ENCODE measurements around the gene FNDC1. TPM values are rescaled to one million over a fixed set of nuclear protein-coding genes. Genes with fewer than 3 reads are reported as not detected.

Gene FNDC1
- total RNA-seq, 1 donor from 2014 or later = 13.8 TPM

DNA sequence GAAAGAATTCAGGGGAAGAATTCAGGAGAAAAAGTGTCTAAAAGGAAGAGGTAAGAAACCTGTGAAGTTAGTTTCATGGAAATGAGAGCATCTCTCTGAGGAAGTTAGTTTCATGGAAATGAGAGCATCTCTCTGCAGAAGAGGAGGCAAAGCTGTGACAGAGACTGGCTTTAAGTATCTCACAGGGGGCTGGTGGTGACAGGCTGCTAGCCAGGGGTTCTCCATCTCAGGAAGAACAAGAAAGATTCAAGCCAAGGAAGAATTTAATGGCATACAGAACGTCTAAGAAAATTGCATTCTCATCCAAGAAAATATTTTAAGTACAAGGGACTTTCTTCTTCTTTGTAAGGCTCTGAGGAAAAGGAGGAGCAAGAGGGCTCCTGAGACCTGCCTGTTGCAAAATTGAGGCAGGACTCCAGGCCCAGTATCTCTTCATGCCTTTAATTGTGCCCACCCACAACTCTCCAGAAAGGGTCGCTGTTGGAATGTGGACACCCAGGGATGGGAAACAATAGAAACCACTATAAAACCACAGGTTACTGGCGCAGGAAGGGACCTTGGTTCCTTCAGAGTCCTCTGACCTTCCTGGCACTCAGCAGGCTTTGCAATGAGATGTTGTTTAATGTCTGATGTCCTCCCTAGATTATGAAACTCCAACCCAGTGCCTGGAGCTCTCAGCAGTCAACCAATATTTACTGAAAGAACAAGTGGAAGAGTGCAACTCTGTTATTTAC lies 136.8 kb downstream of the FNDC1 start:
- TF ChIP-seq CTCF (IDR thresholded peaks at IDR 0.05) = no peak
- H3K9me3 Mint-ChIP-seq (ENCODE audit: low read depth) = no peaks in the 10 kb centered on the region
- DNase-seq (ENCODE audit: low spot score) = no peak
- H3K4me3 Mint-ChIP-seq (ENCODE audit: unreplicated experiment) = no peak overlapping the region
- H3K27me3 Mint-ChIP-seq (ENCODE audit: low read depth) = peaks cover 14% of the 10 kb centered on the region
- peaks cover 12% of the 10 kb centered on the region for H3K4me1 Mint-ChIP-seq (ENCODE audit: low read depth)
- no peaks in the 10 kb centered on the region for H3K36me3 Mint-ChIP-seq (ENCODE audit: low read depth)
- H3K27ac Mint-ChIP-seq (ENCODE audit: unreplicated experiment) = no peak overlapping the region

GRCh38 chr6:159307246-159307790 lies 138.1 kb downstream of the FNDC1 start:
- Mint-ChIP-seq H3K27ac (ENCODE audit: unreplicated experiment) (no peak overlapping the region), H3K36me3 (ENCODE audit: low read depth) (no peaks in the 10 kb centered on the region), H3K4me3 (ENCODE audit: unreplicated experiment) (no peak overlapping the region), H3K27me3 (ENCODE audit: low read depth) (peaks cover 14% of the 10 kb centered on the region), H3K9me3 (ENCODE audit: low read depth) (no peaks in the 10 kb centered on the region), H3K4me1 (ENCODE audit: low read depth) (peaks cover 23% of the 10 kb centered on the region)
- no peak for DNase-seq (ENCODE audit: low spot score)
- TF ChIP-seq CTCF (IDR thresholded peaks at IDR 0.05) = no peak

- TF ChIP-seq CTCF (IDR thresholded peaks at IDR 0.05) = no peak
- Mint-ChIP-seq H3K4me1 (ENCODE audit: low read depth) (peaks cover 32% of the 10 kb centered on the region), H3K4me3 (ENCODE audit: unreplicated experiment) (no peak overlapping the region), H3K36me3 (ENCODE audit: low read depth) (no peaks in the 10 kb centered on the region), H3K27me3 (ENCODE audit: low read depth) (peaks cover 14% of the 10 kb centered on the region), H3K27ac (ENCODE audit: unreplicated experiment) (peak overlapping the region; percentile 1), H3K9me3 (ENCODE audit: low read depth) (no peaks in the 10 kb centered on the region)
- DNase-seq (ENCODE audit: low spot score) = no peak
Measured at GRCh38 chr6:159308198-159308597, 139.0 kb downstream of the FNDC1 start.

DNA sequence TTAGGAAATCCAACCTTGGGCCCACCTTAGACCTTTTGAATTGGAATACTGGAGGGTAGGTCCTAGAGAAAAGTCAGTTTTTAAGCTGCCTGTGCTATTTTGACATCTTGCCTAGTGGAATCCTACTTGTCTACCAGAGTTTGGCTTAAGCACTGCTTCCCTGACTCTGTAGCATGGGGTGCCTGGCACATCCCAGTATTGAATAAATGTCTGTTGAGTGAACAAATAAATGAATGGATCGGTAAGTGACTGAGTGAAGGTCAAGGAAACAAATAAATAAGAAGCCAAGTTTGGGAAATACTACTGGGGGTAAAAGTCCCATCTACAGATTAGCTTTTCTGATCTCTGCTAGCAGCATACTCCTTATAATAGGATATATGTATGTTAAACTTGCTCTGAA lies 140.5 kb downstream of the FNDC1 start:
- Mint-ChIP-seq H3K27ac (ENCODE audit: unreplicated experiment) (no peak overlapping the region), H3K36me3 (ENCODE audit: low read depth) (no peaks in the 10 kb centered on the region), H3K4me3 (ENCODE audit: unreplicated experiment) (no peak overlapping the region), H3K9me3 (ENCODE audit: low read depth) (no peaks in the 10 kb centered on the region), H3K4me1 (ENCODE audit: low read depth) (peaks cover 32% of the 10 kb centered on the region), H3K27me3 (ENCODE audit: low read depth) (peaks cover 8% of the 10 kb centered on the region)
- no peak for DNase-seq (ENCODE audit: low spot score)
- TF ChIP-seq CTCF (IDR thresholded peaks at IDR 0.05) = no peak

DNA sequence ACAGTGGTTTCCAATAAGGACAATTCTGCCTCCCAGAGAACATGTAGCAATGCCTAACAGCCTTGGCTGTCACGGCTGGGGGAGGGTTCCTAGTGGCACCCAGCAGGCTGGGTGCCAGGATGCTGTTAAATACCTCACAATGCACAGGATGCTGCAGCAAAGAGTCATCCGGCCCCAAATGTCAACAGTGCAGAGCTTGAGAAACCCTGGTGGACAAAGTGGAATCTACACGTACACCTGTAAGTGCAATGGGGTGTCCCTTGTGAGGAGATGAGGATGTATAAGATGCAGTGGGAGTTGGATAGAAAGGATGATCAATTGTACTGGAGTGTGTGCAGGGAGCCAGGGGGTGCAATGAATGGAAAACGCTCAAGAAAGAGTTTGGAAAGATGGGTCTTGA lies 142.4 kb downstream of the FNDC1 start:
- H3K36me3 Mint-ChIP-seq (ENCODE audit: low read depth) = no peaks in the 10 kb centered on the region
- no peaks in the 10 kb centered on the region for H3K9me3 Mint-ChIP-seq (ENCODE audit: low read depth)
- TF ChIP-seq CTCF (IDR thresholded peaks at IDR 0.05) = peak; percentile 24
- peaks cover 32% of the 10 kb centered on the region for H3K4me1 Mint-ChIP-seq (ENCODE audit: low read depth)
- H3K27ac Mint-ChIP-seq (ENCODE audit: unreplicated experiment) = no peak overlapping the region
- no peaks in the 10 kb centered on the region for H3K27me3 Mint-ChIP-seq (ENCODE audit: low read depth)
- DNase-seq (ENCODE audit: low spot score) = no peak
- no peak overlapping the region for H3K4me3 Mint-ChIP-seq (ENCODE audit: unreplicated experiment)
